Mammary epithelial cell (primary cell): ENCODE measurements around the gene CRTC2.

ENCODE experiments used
- EZH2 ChIP-seq: IDR thresholded peaks from 2 replicates; pipeline ENCODE4 v1.6.1; 2012; ENCODE audit warnings: low read length, inconsistent platforms, borderline replicate concordance
- TF ChIP-seq, protein P1 (sequence below), 2 donors: IDR thresholded peaks in 1 of 2; conservative IDR thresholded peaks in 1 of 2; 2 replicates each; pipeline ENCODE4 v1.5.1; 2011 to 2012; ENCODE audit warnings: inconsistent platforms in 2 of 2, low read length in 2 of 2, mild to moderate bottlenecking in 2 of 2, control low read depth in 1 of 2, low read depth in 1 of 2; ENCODE audit not compliant: insufficient read depth in 1 of 2; ENCODE audit errors: extremely low read depth in 1 of 2

- TF ChIP-seq, protein P1, sequence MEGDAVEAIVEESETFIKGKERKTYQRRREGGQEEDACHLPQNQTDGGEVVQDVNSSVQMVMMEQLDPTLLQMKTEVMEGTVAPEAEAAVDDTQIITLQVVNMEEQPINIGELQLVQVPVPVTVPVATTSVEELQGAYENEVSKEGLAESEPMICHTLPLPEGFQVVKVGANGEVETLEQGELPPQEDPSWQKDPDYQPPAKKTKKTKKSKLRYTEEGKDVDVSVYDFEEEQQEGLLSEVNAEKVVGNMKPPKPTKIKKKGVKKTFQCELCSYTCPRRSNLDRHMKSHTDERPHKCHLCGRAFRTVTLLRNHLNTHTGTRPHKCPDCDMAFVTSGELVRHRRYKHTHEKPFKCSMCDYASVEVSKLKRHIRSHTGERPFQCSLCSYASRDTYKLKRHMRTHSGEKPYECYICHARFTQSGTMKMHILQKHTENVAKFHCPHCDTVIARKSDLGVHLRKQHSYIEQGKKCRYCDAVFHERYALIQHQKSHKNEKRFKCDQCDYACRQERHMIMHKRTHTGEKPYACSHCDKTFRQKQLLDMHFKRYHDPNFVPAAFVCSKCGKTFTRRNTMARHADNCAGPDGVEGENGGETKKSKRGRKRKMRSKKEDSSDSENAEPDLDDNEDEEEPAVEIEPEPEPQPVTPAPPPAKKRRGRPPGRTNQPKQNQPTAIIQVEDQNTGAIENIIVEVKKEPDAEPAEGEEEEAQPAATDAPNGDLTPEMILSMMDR (conservative IDR thresholded peaks at IDR 0.05 in 1 of 2, IDR thresholded peaks at IDR 0.05 in 1 of 2; ENCODE audit: extremely low read depth in 1 of 2, insufficient read depth in 1 of 2, low read depth in 1 of 2, low read length in 2 of 2), result peak in 1 of 2 donors; percentile 45
- TF ChIP-seq EZH2, result no peak
Measured at GRCh38 chr1:153922076-153922971, 36.1 kb downstream of the CRTC2 start.
